ENCODE results near the gene ESPN.
"Not testable (repeated sequence)": the region's sequence is repeated elsewhere in the genome, so short reads cannot be mapped to it uniquely, and the experiment has no call there.

ESPN gene

GRCh38 chr1:6489799-6490180, 65.2 kb downstream of the ESPN start:
- peak; percentile 94 for TF ChIP-seq CTCF (IDR thresholded peaks at IDR 0.05; ENCODE audit: insufficient read depth, low read depth, low read length, missing control alignments)
- DNase-seq (ENCODE audit: low read depth): peak; percentile 85
- H3K4me3 ChIP-seq (ENCODE audit: low read depth, low read length): peak overlapping the region; percentile 95

- peak; percentile 86 for DNase-seq (ENCODE audit: low read depth)
- H3K4me3 ChIP-seq (ENCODE audit: low read depth, low read length): peak overlapping the region; percentile 95
- no peak for TF ChIP-seq CTCF (IDR thresholded peaks at IDR 0.05; ENCODE audit: insufficient read depth, low read depth, low read length, missing control alignments)
These were observed 65.9 kb downstream of the ESPN start for GRCh38 chr1:6490181-6491080.

- peak overlapping the region; percentile 95 for H3K4me3 ChIP-seq (ENCODE audit: low read depth, low read length)
- no peak for DNase-seq (ENCODE audit: low read depth)
- no peak for TF ChIP-seq CTCF (IDR thresholded peaks at IDR 0.05; ENCODE audit: insufficient read depth, low read depth, low read length, missing control alignments)
These were observed 66.5 kb downstream of the ESPN start for GRCh38 chr1:6491081-6491449.

GRCh38 chr1:6491480-6491962, 66.9 kb downstream of the ESPN start, which contains the start of gene PLEKHG5:
TSS of gene PLEKHG5 (minus strand) at chr1:6491667. CDS start at chr1:6477571, 14,096 bp downstream.
- H3K4me3 ChIP-seq (ENCODE audit: low read depth, low read length): peak within 1 kb of the TSS; percentile 95
- DNase-seq (ENCODE audit: low read depth): no peak
- TF ChIP-seq CTCF (IDR thresholded peaks at IDR 0.05; ENCODE audit: insufficient read depth, low read depth, low read length, missing control alignments): no peak

GRCh38 chr1:6491966-6492365, 67.4 kb downstream of the ESPN start:
- no peak overlapping the region for H3K4me3 ChIP-seq (ENCODE audit: low read depth, low read length)
- DNase-seq (ENCODE audit: low read depth): no peak
- no peak for TF ChIP-seq CTCF (IDR thresholded peaks at IDR 0.05; ENCODE audit: insufficient read depth, low read depth, low read length, missing control alignments)

- DNase-seq (ENCODE audit: low read depth); H3K4me3 ChIP-seq (ENCODE audit: low read depth, low read length): not testable (repeated sequence)
These were observed 69.3 kb downstream of the ESPN start for GRCh38 chr1:6493834-6494223.

GRCh38 chr1:6494627-6495026, 70.1 kb downstream of the ESPN start:
- DNase-seq (ENCODE audit: low read depth): no peak
- TF ChIP-seq CTCF (IDR thresholded peaks at IDR 0.05; ENCODE audit: insufficient read depth, low read depth, low read length, missing control alignments): no peak
- no peak overlapping the region for H3K4me3 ChIP-seq (ENCODE audit: low read depth, low read length)

Measured in GM12865 (cell line).